GM13976 (cell line): ENCODE data around the gene LRRC4.

ENCODE experiments used
- DNase-seq: peaks from one replicate; pipeline ENCODE4 v3.0.0; 2012; ENCODE audit warnings: low spot score
- CTCF ChIP-seq: IDR thresholded peaks from 2 replicates; pipeline ENCODE4 v1.5.1; 2012; ENCODE audit warnings: borderline replicate concordance, mild to moderate bottlenecking; ENCODE audit not compliant: insufficient read depth; ENCODE audit errors: extremely low read depth, missing control alignments, control extremely low read depth
- in situ Hi-C: fragments of 300-500 bp; cut with MboI; formaldehyde crosslinking; loops from one replicate; pipeline ENCODE4 v1.12.0; 2022; ENCODE audit warnings: low sequenced_read_pairs, mixed read lengths, inconsistent platforms; ENCODE audit not compliant: unreplicated experiment

Gene LRRC4

GRCh38 chr7:127980901-127981300 lies 50.3 kb downstream of the LRRC4 start:
- no peak for DNase-seq
- no peak for TF ChIP-seq CTCF
- in situ Hi-C loops: no loop called here

GRCh38 chr7:127979728-127980126 lies 51.5 kb downstream of the LRRC4 start:
- in situ Hi-C loops: no loop called here
- DNase-seq: no peak

GRCh38 chr7:127979113-127979727 lies 52.0 kb downstream of the LRRC4 start:
- DNase-seq: no peak
- in situ Hi-C loops: no loop called here
- TF ChIP-seq CTCF: no peak

More at GRCh38 chr7:127979728-127980126, 51.5 kb downstream of the LRRC4 start:
- TF ChIP-seq CTCF: no peak

- in situ Hi-C loops: no loop called here
- DNase-seq: no peak
- TF ChIP-seq CTCF: no peak
Observed at GRCh38 chr7:127978421-127978820, 52.8 kb downstream of the LRRC4 start.
